GM18511 (cell line): ENCODE results near the gene SUSD1.
"Not testable (repeated sequence)": the region's sequence is repeated elsewhere in the genome, so short reads cannot be mapped to it uniquely, and the experiment has no call there.

ENCODE experiments used
- ATAC-seq: cut with Tn5 transposase; IDR thresholded peaks from one replicate; pipeline ENCODE4 v1.9.1; 2021; ENCODE audit warnings: mild to moderate bottlenecking, moderate library complexity; ENCODE audit not compliant: unreplicated experiment

The SUSD1 gene

GRCh38 chr9:112132356-112132755 lies 42.7 kb downstream of the SUSD1 start:
- ATAC-seq = no peak

- no peak for ATAC-seq
Observed at GRCh38 chr9:112130997-112131396, 44.1 kb downstream of the SUSD1 start.

DNA sequence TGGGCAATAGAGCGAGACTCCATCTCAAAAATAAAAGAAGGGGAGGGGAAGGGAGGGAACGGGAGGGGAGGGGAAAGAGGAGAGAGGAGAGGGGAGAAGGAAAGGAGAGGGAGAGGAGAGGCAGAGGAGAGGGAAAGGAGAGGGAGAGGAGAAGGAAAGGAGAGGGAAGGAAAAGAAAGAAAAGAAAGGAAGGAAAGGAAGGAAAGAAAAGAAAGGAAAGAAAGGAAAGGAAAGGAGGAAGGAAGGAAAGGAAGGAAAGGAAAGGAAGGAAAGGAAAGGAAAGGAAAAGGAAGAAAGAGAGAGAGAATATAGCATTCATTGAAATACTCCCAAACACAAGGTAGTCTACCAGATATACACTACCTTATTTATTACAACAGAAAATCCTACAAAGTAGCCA lies 44.8 kb downstream of the SUSD1 start:
- no peak for ATAC-seq

GRCh38 chr9:112129246-112129645 lies 45.9 kb downstream of the SUSD1 start:
- no peak for ATAC-seq

GRCh38 chr9:112128399-112128798 lies 46.7 kb downstream of the SUSD1 start:
- ATAC-seq = not testable (repeated sequence)

- ATAC-seq = no peak
Observed at GRCh38 chr9:112127281-112127680, 47.8 kb downstream of the SUSD1 start.

DNA sequence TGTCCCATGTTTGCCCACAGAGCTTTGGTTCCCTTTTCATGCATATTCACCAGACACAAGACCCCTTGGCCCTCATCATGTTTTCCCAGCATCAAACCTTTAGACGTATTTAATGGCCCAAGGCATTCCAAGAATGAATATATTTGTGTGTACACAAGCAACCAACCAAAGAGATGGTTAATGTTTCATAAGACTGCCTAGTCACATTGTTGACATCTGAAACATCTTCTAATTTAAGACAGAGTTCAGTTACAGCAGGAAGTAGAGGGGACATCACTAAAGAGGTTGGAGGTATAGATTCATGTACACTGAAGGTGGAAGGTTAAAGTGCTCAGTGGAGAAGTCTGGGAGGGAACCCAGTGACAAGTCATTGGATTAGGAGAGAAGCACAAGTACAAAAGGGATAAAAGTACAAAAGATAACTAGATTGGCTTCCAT lies 49.1 kb downstream of the SUSD1 start:
- peak; percentile 58 for ATAC-seq

DNA sequence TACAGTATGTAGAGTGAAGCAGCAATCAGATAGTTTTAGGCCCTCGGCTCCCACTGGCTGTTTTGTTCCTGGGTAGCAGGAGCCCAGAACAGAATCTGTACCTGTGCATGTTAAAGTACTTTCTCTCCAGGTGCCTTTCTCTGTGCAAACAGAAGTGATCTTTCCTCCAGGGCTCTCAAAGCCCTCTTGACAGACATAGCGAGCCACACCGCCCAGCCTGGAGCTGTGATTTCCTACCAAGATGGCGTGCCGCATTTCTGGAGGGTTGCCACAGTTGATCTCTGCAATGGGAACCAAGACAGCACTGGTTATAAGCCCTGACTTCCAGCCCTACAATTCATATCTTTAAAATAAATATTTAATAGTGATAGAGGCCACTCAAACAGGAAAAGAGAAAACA lies 50.9 kb downstream of the SUSD1 start:
- ATAC-seq = no peak

- ATAC-seq = no peak
Observed at GRCh38 chr9:112121633-112122032, 53.5 kb downstream of the SUSD1 start.

GRCh38 chr9:112120439-112120925 lies 54.6 kb downstream of the SUSD1 start:
- ATAC-seq = no peak

- ATAC-seq = no peak
Observed at GRCh38 chr9:112120030-112120341, 55.1 kb downstream of the SUSD1 start.

DNA sequence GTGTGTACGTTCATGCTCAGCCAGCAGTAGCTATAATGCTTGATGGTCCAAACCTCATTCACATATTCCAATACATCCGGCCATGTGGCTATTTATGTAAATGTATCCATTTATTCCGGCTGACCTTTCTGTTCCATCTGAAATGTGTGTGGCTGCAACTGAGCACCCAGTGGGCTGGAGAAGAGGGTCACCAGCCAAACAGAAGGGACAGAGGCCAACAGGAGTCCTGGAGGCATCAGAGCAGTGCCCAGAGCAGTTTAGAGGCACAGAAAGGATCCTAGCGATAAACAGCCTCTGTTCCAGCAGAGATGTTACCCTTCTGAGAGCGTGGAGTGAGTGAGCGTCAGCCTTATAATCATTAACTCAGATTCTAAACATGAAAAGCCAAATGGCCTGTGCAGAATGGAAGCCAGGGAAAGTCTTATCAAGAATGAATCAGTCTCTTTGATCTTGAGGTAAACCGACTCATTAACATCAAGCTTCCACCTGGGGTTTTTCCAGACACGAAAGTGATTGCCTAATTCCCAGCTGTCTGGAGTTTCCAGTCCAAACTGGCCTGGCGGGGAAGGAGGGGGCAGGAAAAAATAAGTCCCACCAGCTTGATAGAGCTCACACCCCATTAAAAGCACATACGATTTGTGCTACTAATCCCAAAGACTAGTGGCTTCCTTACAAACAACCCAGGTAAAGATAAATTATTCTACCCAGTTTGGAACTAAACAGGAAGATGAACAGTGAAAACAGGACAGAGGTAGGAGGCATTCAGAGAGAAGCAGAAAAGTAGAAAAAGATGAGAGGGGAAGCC lies 55.7 kb downstream of the SUSD1 start:
- ATAC-seq = no peak

GRCh38 chr9:112118009-112118408 lies 57.1 kb downstream of the SUSD1 start:
- ATAC-seq = no peak

- ATAC-seq = no peak
Observed at GRCh38 chr9:112115970-112116753, 58.9 kb downstream of the SUSD1 start.

GRCh38 chr9:112115109-112115508 lies 60.0 kb downstream of the SUSD1 start:
- ATAC-seq = no peak

DNA sequence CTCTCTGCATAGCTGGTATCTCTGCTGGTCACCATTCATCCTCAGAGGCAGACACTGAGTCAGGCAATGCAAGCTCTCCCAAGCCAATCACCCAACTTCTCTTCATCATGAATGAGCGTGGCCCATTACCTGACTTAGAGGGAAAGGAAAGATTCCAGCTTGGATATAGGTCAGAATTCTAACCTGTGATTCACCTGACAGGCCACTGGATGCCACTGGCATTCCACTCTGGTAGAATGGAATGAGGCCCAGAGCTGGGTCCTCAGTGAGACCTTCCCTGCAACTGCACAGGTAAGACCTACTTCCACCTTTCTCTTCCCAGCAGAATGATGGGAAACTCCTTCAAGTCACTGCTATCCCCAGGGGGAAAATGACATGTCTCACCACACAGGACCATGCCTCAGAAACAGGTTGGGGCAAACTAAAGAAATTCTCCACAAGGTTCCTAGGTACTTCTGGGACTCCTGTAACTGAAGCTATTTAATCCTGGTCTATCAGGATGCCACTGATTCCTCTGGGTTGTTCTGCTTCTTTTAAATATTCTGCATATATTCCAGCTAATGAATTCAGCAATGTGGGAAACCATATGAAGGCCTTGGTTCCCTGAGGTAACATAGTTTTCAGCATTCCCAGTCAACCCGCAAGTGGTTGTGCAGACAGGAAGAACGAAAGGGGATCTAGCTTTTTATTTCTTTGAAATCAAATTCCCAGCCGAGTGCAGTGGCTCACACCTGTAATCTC lies 62.0 kb downstream of the SUSD1 start:
- ATAC-seq = no peak

GRCh38 chr9:112112519-112112918 lies 62.6 kb downstream of the SUSD1 start:
- ATAC-seq = no peak

GRCh38 chr9:112111461-112111860 lies 63.6 kb downstream of the SUSD1 start:
- no peak for ATAC-seq

DNA sequence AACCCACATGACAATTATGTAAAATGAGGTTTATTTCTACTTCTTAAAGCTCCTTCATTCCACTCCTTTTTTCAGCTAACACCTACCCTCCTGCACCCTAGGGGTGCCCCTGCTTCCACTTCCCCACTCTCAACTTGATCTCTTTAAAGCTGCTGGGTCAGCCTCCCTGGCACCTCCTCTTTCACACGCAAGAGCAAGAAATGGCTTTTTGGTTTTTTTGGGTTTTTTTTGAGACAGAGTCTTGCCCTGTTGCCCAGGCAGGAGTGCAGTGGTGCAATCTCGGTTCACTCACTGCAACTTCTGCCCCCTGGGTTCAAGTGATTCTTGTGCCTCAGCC lies 64.4 kb downstream of the SUSD1 start:
- no peak for ATAC-seq

DNA sequence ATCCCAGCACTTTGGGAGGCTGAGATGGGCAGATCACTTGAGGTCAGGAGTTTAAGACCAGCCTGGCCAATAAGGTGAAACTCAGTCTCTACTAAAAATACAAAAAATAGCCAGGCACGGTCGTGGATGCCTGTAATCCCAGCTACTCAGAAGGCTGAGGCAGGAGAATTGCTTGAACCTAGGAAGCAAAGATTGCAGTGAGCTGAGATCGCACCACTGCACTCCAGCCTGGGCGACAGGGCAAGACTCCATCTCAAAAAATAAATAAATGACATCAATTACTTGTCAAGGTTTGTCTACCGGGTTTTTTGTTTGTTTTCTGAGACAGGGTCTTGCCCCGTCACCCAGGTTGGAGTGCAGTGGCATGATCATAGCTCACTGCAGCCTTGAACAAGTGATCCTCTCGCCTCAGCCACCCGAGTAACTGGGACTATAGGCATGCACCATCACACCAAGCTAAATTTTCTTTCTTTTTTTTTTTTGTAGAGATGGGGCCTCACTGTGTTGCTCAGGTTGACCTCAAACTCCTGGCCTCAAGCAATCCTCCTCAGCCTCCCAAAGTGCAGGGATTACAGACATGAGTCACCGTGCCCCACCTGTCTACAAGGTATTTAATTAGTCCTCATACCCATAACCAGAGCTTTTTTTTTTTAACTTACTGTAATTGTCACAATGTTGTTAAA lies 64.9 kb downstream of the SUSD1 start:
- no peak for ATAC-seq

- no peak for ATAC-seq
Observed at GRCh38 chr9:112104901-112105300, 70.2 kb downstream of the SUSD1 start.
